ENCODE measurements around the gene GTF3C5.
"Not testable (repeated sequence)": the region's sequence is repeated elsewhere in the genome, so short reads cannot be mapped to it uniquely, and the experiment has no call there.

DNA sequence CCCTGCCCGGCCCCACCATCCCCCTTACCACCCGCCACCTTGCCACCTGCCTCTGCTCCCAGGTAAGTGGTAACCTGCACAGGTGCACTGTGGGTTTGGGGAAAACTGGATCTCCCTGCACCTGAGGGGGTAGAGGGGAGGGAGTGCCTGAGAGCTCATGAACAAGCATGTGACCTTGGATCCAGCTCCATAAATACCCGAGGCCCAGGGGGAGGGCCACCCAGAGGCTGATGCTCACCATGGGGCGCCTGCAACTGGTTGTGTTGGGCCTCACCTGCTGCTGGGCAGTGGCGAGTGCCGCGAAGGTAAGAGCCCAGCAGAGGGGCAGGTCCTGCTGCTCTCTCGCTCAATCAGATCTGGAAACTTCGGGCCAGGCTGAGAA, 31.0 kb downstream of the GTF3C5 start, which contains the start of gene CEL:
- TF ChIP-seq, protein P1, sequence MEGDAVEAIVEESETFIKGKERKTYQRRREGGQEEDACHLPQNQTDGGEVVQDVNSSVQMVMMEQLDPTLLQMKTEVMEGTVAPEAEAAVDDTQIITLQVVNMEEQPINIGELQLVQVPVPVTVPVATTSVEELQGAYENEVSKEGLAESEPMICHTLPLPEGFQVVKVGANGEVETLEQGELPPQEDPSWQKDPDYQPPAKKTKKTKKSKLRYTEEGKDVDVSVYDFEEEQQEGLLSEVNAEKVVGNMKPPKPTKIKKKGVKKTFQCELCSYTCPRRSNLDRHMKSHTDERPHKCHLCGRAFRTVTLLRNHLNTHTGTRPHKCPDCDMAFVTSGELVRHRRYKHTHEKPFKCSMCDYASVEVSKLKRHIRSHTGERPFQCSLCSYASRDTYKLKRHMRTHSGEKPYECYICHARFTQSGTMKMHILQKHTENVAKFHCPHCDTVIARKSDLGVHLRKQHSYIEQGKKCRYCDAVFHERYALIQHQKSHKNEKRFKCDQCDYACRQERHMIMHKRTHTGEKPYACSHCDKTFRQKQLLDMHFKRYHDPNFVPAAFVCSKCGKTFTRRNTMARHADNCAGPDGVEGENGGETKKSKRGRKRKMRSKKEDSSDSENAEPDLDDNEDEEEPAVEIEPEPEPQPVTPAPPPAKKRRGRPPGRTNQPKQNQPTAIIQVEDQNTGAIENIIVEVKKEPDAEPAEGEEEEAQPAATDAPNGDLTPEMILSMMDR (conservative IDR thresholded peaks at IDR 0.05 in 1 of 2, IDR thresholded peaks at IDR 0.05 in 1 of 2; ENCODE audit: extremely low read depth in 1 of 2, insufficient read depth in 1 of 2, low read depth in 1 of 2, low read length in 2 of 2): not testable (repeated sequence)
- TF ChIP-seq EZH2 (IDR thresholded peaks at IDR 0.05; ENCODE audit: borderline replicate concordance, low read length): not testable (repeated sequence)

Measured in mammary epithelial cell (primary cell).